Superior temporal gyrus (tissue), 1 donor: ENCODE measurements around the gene CNP.
A peak's percentile ranks its signal among the peaks of the same experiment; 100 is the strongest.

Source experiments
- DNase-seq: peaks from one replicate; pipeline ENCODE4 v3.0.0-alpha.2; 2016; ENCODE audit errors: extremely low spot score

Gene CNP

GRCh38 chr17:41941168-41941567 lies 25.4 kb upstream of the CNP start:
- DNase-seq, result no peak

DNA sequence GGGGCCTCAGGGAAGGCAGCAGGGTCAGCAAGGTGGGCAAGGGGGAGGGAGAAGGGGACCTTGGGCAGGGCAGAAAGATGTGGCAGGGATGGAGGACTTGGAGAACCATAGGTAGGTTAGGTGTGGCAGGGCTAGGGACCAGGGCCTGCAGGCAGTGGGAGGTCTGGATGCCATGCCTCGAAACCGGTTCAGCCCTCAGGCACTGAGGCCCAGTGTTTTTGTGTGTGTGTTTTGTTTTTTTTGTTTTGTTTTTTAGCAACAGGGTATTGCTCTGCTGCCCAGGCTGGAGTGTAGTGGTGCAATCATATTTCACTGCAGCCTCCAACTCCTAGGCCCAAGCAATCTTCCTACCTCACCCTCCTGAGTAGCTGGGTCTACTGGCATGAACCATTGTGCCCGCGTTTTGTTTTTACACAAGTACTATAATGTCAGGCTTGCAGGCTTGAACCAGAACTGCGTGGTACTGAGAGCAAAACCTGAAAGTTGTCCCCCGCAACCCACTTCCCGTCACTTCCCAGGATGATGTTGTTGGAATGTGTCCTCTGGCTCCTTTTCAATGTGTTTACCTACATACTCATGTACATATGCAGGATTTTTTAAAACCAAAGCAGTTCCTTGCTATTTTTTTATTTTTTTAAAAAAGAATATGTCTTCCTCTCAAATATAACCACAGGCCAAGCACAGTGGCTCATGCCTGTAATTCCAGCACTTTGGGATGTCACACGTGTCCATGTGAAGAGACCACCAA lies 23.8 kb upstream of the CNP start:
- DNase-seq, result no peak

DNA sequence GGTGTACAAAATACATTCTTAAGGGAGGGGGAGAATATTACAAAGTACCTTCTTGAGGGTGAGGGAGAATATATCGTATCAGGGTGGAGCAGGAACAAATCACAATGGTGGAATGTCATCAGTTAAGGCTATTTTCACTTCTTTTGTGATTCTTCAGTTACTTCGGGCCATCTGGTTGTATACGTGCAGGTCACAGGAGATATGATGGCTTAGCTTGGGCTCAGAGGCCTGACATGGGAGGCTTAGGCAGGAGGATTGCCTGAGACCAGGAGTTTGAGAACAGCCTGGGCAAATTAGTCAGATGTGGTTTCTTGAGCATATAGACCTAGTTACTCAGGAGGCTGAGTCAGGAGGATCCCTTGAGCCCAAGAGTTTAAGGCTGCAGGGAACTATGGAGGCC lies 23.1 kb upstream of the CNP start:
- no peak for DNase-seq

DNA sequence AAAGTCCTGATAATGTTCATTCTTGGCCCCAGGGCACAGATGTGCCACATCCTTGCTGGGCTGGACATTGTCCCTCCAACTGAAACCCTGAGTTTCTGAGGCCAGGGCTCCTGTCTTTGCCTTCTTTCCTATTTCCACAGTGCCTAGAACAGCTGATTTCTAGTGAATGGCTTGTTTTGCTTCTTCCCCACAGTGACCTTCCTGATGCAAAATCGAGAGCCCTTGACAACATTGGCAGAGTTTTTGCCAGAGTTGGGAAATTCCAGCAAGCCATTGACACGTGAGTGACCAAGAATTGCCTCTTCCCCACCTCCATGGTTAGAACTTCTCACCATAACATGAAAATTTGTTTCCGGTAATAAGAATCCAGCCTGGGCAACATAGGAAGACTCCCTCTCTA lies 21.7 kb upstream of the CNP start:
- no peak for DNase-seq

DNA sequence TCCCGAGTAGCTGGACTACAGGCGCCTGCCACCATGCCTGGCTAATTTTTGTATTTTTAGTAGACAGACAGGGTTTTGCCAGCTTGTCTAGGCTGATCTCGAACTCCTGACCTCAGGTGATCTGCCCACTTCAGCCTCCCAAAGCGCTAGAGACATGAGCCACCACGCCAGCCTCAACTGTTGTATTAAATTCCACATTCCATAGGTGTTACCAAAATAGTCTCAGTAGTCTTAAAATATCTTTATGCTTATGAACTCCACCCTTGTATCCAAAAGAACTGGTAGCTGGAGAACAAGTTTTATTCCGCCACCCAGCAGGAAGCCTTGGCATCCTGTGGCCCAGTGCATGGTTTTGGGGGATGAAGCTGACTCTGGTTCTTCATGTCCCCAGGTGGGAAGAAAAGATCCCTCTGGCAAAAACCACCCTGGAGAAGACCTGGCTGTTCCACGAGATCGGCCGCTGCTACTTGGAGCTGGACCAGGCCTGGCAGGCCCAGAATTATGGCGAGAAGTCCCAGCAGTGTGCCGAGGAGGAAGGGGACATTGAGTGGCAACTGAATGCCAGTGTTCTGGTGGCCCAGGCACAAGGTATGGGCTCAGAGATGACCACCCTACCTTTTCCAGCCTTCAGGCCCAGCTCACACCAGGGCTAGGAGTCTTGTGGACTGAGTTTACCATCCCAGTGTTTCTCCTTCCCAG lies 17.7 kb upstream of the CNP start:
- no peak for DNase-seq

DNA sequence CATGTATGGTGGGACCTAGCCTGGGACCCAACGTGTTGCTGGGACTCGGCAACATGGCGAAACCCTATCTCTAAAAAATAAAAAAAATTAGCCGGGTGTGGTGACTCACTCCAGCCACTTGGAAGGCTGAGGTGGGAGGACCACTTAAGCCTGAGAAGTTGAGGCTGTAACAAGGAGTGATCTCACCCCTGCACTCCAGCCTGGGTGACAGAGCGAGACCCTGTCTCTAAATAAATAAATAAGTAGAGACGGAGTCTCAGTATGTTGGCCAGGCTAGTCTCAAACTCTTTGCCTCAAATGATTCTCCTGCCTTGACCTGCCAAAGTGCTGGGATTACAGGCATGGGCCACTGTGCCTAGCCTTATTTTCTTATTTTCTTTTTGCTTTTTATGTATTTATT lies 10.1 kb upstream of the CNP start:
- no peak for DNase-seq

GRCh38 chr17:41957031-41957868 lies 9.3 kb upstream of the CNP start:
- DNase-seq, result no peak

GRCh38 chr17:41957869-41958439 lies 8.6 kb upstream of the CNP start:
- DNase-seq, result no peak

- no peak for DNase-seq
Measured at GRCh38 chr17:41959030-41959335, 7.6 kb upstream of the CNP start.

DNA sequence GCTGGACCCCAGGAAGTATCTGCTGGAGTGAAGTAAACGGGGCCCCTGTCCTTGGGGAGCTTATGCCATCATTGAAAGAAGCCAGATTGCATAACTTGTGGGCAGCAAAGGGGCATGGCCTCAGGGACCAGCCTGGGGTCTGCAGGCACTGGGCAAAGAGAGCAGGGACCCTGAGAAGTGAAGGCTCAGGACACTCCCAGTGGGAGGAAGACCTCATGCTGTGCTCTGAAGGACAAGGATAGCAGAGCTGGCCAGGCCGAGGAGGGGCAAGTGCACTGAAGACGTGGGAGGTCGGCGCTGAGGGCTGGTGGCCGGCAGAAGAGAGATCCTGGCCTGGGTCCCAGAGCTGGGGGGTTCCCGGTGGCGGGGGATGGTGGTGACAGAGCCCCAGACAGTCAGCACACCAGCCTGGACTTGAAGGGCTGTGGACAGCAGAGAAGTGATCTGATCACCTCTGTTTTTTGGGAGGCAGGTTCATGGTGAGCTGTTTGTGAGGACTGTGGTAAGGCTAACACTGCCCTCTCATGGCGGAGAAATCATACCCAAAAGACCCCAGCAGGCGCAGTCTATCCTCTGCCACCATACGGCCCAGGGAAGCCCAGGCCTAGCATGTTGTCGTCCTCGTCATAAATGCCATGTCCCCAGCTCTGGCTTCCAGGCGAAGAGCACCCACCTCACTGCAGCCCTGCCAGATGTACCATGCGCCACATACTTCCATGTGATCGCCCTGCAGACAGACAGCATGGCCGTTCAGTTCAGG lies 7.1 kb upstream of the CNP start:
- peak; percentile 56 for DNase-seq

DNA sequence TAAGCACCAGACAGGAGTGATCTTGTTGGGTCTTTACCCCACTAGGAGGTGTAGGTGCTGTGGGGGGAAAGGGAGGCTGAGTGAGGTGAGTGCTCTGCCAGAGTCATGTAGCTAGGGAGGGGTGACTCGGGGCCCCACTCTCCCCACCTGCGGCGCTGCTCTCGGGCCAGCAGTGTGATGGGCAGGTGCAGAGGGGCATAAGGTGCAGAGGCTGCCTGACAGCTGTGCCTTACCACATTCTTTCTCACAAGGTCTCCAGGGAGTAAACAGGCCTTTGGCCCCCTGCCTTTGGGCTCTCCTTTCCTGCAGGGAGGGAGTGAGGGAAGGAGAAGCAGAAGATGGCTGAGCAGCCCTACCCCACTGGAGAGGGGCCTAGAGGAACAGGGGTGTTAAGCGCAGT lies 4.5 kb upstream of the CNP start:
- no peak for DNase-seq

DNA sequence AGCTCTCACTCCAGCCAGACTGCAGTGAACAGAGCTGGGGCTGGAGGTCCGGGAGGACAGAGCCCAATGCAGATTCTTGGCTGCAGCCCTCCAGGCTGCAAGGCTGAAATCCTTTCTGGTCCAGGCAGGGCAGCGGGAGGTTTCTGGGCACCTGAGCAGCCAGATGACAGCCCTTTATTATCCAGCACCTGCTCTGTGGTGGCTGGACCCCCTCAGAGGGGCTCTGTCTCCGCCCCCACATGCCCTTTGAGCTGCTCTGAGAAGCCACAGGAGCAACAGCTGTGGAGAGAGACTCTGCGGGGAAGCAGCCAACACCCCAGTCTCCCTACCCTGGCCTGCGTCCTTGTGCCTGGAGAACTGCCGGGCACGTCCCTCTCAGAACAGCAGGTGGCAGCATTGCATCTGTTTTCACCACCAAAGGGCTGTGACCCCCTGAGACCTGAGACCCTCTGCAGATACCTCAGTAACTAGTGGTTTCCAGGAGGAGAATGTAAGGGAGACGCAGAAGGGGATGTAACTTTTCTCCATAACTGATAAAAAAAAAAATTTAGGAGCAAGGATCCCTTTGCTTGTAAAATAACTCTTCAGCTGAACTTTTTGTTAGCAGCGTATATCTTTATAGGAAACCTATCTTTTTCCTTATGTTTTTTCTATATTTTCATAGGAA lies 3.7 kb upstream of the CNP start:
- DNase-seq, result peak; percentile 91

DNA sequence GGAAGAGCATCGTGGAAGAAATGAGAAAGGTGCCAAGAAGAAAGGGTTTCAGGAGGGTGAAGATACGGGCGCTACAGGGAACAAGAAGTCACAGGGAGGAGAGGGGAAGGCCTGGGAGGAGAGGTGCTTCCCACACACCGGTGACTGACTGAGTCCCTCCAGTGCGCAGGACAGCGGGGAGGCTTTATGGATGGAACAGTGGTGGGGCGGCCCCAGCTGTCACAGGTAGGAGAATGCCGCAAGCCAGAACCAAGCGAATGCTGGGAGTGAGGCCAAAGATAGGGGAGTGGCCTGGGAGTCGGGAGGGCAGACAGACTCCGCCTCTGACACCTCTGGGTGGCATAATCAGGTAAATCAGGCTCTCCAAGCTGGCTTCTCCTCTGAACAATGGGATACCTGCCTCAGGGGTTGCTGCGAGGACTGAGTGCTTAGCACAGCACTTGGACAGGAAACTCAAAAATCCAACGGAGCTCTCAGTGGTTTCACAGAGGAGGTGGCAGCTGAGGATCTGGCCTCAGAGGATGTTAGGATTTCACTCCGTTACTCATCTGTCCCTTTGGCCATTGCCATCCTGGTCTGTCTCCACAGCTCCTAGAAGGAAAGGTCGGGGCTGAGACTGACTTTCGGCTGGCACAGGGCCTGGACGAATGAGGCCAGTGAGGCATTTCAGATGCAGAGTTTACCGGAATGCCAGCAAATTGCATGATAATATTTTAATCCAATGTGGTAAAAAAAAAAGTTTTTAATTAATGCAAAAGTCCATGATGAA lies 717 bp upstream of the CNP start:
- no peak for DNase-seq

DNA sequence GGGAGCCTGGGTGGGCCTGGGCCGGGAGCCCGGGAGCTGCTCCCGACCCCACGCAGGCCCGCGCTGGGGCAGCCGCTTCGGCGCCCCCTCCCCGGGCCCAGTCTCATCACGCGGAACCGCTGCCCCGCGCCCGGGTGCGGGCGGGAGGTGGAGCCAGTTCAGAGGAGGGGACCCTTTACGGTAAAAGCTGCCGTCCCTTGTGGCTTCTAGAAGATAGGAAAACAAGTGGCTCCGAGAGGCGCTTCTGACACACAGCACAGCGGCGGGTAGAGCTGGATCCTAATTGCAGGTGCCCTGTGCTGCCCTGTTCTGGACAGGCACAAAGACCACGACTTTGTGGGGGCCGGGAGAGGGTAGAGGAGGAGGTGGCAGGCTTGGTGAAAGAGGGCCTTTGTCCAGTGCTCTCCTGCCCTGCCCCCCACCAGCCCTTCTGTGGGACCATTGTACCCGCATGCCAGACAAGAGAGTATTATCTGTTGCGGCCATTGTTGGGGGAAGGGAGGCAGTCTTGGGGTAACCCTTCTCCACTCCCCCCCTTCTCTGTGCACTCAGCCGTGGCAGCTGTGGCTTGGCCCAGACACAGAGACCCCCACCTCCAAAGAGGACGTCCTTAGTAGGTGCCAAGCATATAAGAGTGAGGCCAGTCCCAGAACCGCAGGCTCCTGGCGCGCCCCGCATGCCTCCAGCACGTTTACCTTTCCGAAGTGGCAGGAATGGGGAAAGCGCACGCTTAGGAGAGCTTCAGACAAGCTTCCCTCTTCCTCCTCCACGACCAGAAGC lies 736 bp downstream of the CNP start:
- peak; percentile 98 for DNase-seq

DNA sequence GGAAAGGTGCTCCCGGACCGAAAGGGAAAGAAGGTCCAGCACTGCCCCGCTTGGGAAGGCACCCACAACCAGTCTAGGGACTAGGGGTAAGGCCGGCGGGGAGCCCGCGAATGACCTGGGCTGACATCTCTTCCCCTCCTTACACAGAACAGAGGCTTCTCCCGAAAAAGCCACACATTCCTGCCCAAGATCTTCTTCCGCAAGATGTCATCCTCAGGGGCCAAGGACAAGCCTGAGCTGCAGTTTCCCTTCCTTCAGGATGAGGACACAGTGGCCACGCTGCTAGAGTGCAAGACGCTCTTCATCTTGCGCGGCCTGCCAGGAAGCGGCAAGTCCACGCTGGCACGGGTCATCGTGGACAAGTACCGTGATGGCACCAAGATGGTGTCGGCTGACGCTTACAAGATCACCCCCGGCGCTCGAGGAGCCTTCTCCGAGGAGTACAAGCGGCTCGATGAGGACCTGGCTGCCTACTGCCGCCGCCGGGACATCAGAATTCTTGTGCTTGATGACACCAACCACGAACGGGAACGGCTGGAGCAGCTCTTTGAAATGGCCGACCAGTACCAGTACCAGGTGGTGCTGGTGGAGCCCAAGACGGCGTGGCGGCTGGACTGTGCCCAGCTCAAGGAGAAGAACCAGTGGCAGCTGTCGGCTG lies 1.5 kb downstream of the CNP start:
- DNase-seq, result no peak

DNA sequence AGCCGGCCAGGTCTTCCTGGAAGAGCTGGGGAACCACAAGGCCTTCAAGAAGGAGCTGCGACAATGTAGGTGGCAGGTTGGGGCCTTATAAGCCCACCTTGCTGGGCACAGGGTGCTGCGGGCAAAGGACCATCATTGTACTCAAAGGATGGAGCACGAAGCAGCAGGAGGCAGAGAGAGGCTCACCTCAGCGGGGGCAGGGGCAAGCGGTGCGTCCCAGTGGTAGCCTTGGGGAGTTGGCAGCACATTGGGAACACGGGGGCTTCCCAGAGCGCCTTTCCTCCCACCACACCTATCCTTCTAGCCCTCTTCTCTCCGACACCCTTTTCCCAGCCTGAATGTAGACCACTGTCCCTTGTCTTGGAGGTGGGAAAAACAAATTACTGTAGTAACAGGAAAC lies 2.1 kb downstream of the CNP start:
- no peak for DNase-seq

GRCh38 chr17:41970901-41971331 lies 4.3 kb downstream of the CNP start:
- peak; percentile 16 for DNase-seq

- no peak for DNase-seq
Measured at GRCh38 chr17:41971721-41972523, 5.3 kb downstream of the CNP start.
